Activated T-cell treated with anti-CD3 and anti-CD28 coated beads for 1 hour (primary cell): ENCODE data around the gene TPSD1.
"Not testable (repeated sequence)": the region's sequence is repeated elsewhere in the genome, so short reads cannot be mapped to it uniquely, and the experiment has no call there.

ENCODE experiments used
- DNase-seq: peaks from one replicate; pipeline ENCODE4 v3.0.0-alpha.2; 2020; ENCODE audit warnings: low read depth

Gene TPSD1

DNA sequence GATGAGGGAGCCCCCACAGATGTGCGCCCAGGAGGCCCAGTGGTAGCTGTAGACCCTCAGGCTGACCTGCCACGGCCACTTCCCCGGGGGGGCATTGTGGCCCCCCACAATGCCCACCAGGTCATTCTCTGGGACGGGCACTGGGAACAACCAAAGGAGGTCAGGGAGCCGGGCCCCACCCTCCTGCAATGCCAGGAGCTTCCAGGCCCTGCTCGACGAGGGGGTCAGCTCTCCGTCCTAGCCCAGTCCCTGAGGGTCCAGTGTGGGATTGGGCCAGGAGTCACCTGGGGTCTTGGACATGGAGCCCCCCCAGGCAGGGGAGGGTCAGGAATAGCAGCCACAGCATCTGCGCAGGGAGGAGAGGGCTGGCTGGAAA, 7.0 kb downstream of the TPSD1 start:
- no peak for DNase-seq

GRCh38 chr16:1263591-1264344, 7.9 kb downstream of the TPSD1 start:
- no peak for DNase-seq

GRCh38 chr16:1264345-1265089, 8.6 kb downstream of the TPSD1 start:
- DNase-seq: no peak

GRCh38 chr16:1265090-1265630, 9.3 kb downstream of the TPSD1 start:
- no peak for DNase-seq

- no peak for DNase-seq
Observed at GRCh38 chr16:1265826-1266225, 10.0 kb downstream of the TPSD1 start.

GRCh38 chr16:1269418-1269817, 13.5 kb downstream of the TPSD1 start:
- DNase-seq: not testable (repeated sequence)

DNA sequence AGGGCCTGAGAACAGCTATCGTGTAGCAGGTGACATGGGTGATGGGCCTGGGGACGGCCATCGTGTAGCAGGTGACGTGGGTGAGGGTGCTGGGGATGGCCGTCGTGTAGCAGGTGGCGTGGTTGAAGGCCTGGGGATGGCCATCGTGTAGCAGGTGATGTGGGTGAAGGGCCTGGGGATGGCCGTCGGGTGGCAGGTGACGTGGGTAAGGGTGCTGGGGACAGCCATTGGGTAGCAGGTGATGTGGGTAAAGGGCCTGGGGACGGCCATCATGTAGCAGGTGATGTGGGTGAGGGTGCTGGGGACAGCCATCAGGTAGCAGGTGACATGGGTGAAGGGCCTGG, 15.5 kb downstream of the TPSD1 start:
- no peak for DNase-seq

DNA sequence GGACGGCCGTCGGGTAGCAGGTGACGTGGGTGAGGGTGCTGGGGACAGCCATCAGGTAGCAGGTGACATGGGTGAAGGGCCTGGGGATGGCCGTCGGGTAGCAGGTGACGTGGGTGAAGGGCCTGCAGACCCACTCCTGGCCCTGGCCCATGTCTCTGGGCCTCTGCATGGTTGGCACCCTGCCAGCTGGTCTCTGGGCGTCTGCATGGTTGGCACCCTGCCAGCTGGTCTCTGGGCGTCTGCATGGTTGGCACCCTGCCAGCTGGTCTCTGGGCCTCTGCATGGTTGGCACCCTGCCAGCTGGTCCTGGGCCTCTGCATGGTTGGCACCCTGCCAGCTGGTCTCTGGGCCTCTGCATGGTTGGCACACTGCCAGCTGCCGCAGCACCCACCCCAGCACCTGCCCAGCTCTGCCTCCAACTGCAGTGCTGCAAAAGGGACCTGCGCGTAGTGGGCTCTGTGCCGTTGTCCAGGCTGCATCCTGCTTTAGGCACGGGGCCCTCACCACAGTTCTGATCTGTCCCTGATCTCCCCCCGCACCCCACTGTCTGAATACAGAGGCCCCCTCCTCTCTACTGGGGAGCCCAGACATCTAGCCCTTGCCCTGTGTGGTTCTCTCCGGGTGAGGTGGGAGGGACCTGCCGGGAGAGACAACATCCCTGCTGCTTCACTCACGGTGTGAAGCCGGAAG, 16.0 kb downstream of the TPSD1 start:
- DNase-seq: not testable (repeated sequence)

DNA sequence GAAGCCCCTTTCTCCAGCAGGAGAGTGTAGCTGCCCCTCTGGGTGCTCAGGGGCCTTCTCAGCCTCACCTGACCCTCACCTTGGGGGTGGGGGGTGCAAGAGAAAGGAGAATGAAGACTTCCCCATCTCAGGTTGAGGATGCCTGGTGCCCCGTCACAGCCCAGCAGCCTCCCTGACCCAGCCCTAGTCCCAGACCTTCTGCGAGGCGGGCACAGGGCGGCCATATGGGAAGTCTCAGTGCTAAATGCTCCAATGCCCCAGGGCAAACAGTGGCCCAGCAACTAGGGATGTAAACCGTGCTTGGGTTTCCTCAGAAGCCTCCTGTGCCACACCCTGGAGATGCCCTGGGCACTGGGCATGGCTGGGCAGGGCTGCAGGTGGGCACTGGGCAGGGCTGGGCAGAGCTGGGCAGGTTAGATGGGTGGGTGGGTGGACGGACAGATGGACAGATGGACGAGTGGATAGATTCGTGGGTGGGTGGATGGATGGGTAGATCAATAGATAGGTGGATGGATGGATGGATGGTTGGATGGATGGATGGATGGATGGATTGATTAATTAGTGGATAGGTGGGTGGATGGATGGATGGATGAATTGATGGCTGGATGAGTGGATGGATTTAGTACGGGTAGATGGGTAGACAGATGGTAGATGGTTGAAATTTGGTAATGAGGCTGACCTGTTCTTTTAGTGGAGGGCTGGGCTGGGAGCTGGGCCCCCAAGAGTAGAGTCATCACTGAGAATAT, 16.8 kb downstream of the TPSD1 start:
- DNase-seq: no peak

DNA sequence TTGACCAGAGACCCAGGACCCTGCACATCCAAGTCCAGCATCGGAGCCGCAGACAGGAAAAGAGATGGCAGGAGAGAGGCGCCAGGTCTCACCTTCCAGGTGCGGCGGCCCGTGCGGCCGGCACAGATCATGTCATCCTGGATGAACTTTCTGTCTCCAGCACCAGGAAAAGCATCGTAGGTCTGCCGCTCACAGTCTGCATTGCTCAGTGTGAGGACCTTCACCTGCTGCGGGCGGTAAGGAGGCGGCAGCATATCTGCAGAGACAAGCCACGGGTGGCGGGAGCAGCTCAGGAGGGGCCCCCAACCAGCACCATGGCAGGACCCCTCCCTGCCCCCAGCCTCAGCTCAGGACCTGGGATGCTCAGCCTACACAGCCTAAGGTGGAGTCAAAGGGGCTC, 17.9 kb downstream of the TPSD1 start:
- DNase-seq: no peak

- DNase-seq: no peak
Observed at GRCh38 chr16:1274767-1275166, 18.9 kb downstream of the TPSD1 start.

DNA sequence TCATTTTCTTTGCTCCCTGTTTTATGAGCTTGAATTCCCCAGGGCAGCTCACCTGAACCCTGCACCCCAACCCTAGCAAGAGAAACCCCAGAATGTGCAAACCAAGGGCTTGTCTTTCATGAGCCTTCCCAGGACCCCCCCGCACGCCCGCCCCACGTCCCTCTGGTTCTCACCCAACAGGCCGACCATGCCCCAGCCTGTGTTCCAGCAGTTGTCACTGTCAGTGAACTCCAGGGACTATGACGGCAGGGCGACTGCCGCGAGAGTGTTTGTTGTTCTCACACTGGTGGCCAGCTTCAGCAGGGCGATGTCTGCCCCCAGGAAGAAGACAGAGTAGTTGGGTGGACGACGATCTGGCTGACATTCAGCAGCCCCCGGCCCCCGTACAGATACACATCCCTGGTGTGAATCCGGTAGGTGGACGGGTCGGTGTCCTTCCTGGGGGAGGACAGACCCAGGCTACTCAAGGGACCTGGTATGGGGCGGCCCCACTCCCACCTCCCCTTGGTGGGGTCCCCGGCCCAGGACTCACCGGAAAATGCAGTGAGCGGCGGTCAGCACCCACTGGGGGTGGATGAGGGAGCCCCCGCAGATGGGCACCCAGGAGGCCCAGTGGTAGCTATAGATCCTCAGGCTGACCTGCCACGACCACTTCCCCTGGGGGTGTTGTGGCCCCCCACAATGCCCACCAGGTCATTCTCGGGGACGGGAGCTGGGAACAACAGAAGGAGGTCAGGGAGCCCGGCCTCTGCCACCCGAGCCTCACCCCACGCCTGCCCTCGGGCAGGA, 20.1 kb downstream of the TPSD1 start:
- no peak for DNase-seq

DNA sequence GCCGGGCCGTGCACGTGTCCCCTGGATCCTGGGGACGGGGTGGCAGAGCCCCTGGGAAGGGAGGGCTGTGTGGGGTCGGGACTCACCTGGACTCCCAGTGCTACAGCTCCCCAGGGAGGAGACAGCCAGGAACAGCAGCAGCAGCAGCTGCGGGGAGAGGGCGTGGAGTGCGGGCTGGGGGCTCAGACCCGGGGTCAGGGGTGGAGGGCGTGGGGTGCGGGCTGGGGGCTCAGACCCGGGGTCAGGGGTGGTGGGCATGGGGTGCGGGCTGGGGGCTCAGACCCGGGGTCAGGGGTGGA, 20.7 kb downstream of the TPSD1 start:
- no peak for DNase-seq

GRCh38 chr16:1277151-1277598, 21.3 kb downstream of the TPSD1 start:
- DNase-seq: no peak

GRCh38 chr16:1277617-1278282, 21.9 kb downstream of the TPSD1 start:
- no peak for DNase-seq

DNA sequence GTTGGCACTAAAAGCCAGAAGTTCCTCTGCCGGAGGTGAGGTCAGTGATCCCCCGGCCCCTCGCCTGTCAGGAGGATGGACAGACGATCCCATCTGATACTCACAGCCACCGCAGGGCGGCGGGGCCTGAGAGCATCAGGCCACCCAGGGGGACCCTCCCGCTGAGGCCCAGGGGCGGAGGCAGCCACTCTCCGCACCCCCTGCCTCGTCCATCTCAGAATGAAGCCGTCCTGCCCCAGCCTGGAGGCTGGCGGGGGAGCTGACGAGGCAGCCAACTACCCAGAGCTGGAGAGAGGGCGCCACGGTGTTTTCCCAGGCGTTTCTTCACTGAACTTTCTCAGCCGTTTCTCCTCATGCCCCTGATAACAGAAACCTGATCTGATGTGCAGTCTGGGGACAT, 22.6 kb downstream of the TPSD1 start:
- no peak for DNase-seq

GRCh38 chr16:1279081-1279944, 23.4 kb downstream of the TPSD1 start:
- no peak for DNase-seq

DNA sequence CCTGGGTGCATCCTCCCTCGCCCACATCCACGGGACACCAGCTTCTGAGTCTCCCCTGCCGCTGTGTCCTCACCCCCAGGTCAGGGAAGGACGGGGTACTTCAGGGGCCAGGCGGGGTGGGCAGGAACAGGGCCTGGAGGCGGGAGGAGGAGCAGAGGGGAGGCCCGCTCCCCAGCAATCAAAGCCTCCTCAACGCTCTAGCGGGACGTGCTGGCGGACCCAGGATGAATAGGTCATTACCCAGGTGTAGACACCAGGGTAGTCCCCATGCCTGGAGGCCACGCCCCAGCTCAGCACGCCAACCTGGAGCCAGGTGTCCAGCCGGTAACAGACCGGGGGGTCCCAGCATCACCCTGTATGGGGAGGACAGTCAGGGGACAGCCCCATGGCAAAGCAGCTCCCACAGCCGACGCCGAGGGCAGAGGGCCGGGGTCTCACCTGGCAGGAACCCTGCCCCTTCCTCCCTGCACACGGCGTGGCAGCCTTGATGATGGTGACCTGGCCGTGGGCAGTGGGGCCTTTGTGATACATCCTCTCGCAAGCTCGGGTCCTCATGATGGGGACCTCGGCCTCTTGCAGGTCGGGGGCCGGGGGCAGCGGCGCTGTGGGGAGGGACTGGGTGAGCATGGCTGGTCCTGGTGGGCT, 24.2 kb downstream of the TPSD1 start:
- no peak for DNase-seq

DNA sequence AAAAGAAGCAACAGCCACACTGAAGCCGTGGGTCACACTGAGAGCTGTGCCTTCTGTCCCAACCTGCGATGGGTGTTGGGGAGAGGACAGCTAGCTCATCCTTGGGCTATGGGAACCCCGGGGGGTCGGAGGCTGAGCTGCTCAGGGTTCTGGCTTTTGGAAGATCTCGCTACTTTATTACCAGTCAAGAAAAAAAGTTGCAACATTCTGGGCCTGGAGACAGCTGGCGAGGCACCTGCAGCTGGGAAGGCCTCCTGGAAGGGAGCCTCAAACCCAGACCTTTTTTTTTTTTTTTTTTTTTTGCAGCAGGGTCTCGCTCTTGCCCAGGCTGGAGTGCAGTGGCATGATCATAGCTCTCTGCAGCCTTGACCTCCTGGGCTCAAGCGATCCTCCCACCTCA, 24.9 kb downstream of the TPSD1 start:
- DNase-seq: no peak
